Hair follicle dermal papilla cell (primary cell): ENCODE measurements around the gene RDH16. TPM values are rescaled to one million over a fixed set of nuclear protein-coding genes. Genes with fewer than 3 reads are reported as not detected.

Experiments used
- total RNA-seq: library from RNA; depleted of rRNA; stranded (reverse); fragments of >200 nt; gene quantifications from 2 replicates; pipeline ENCODE4 v1.2.3, GENCODE V29; 2012

Gene RDH16
- under 0.01 and 0.12 TPM in 2 replicates for total RNA-seq

GRCh38 chr12:56957229-56958052 lies at the start of gene RDH16:
RDH16 (minus strand) TSS chr12:56957608; CDS start chr12:56957462, 146 bp downstream.

GRCh38 chr12:57005980-57006808 lies 48.8 kb upstream of the RDH16 start, which contains the start of gene ZBTB39:
ZBTB39 (minus strand) TSS chr12:57006546; CDS start chr12:57004917, 1,629 bp downstream.

GRCh38 chr12:56933826-56934625 lies 23.4 kb downstream of the RDH16 start, which contains the start of gene SDR9C7:
SDR9C7 (minus strand) TSS chr12:56934408; CDS start chr12:56934261, 147 bp downstream.

Other genes with a start within 250 kb of the RDH16 start
- gene NACA, start 232.3 kb downstream of the RDH16 start, total RNA-seq: 583 and 627 TPM in 2 replicates
- gene PRIM1, start 205.3 kb downstream of the RDH16 start, total RNA-seq: 3.7 and 4.1 TPM in 2 replicates
- gene HSD17B6, start 194.3 kb downstream of the RDH16 start, total RNA-seq: 0.61 and 0.97 TPM in 2 replicates
- not detected in 2 replicates for gene SDR9C7, start 23.2 kb downstream of the RDH16 start, total RNA-seq
- gene ZBTB39, start 48.9 kb upstream of the RDH16 start, total RNA-seq: 6.4 and 8.3 TPM in 2 replicates
- not detected in 2 replicates for gene TAC3, start 58.9 kb upstream of the RDH16 start, total RNA-seq
- gene MYO1A, start 92.5 kb upstream of the RDH16 start, total RNA-seq: 0.12 TPM in 1 of 2 replicates, not detected in the other
- 3.9 and 4.9 TPM in 2 replicates for gene NEMP1, start 121.2 kb upstream of the RDH16 start, total RNA-seq
- 49.7 and 51.2 TPM in 2 replicates for gene NAB2, start 131.5 kb upstream of the RDH16 start, total RNA-seq
- 129 and 138 TPM in 2 replicates for gene STAT6, start 153.8 kb upstream of the RDH16 start, total RNA-seq
- gene LRP1, start 170.9 kb upstream of the RDH16 start, total RNA-seq: 581 and 702 TPM in 2 replicates
- gene LRP1-AS, start 190.0 kb upstream of the RDH16 start, total RNA-seq: not detected in 2 replicates